Panc1 (cell line): ENCODE measurements around the gene ELOVL6. TPM values are rescaled to one million over a fixed set of nuclear protein-coding genes. Genes with fewer than 3 reads are reported as not detected.

Experiments used
- ATAC-seq: fragments of 200-7000 bp; cut with Tn5 transposase; 2 replicates; pipeline ENCODE4 v1.9.1; 2020; ENCODE audit warnings: mild to moderate bottlenecking, moderate library complexity
- Bru-seq: library from RNA; stranded (reverse); fragments of 400-500 nt; gene quantifications from one replicate; lab custom pipeline; 2021; lab: Mats Ljungman, UMichigan
- BruChase-seq, 2 experiments: library from RNA; stranded (reverse); fragments of 400-500 nt; gene quantifications; one replicate each; lab custom pipeline; 2021; lab: Mats Ljungman, UMichigan
- BruUV-seq: library from RNA; stranded (reverse); fragments of 400-500 nt; replicated peaks from 2 replicates; lab custom pipeline; 2021; lab: Mats Ljungman, UMichigan
- CTCF ChIA-PET: fragments of 300-600 bp; sonication (Branson Sonifier 250); formaldehyde crosslinking; loops from one replicate; lab custom pipeline; 2022; ENCODE audit warnings: antibody characterized with exemption; lab: Charles Lee
- POLR2A ChIA-PET: fragments of 300-600 bp; sonication (Branson Sonifier 250); formaldehyde crosslinking; loops from one replicate; lab custom pipeline; 2022; ENCODE audit warnings: antibody characterized with exemption; lab: Charles Lee
- DNase-seq: peaks from one replicate; pipeline ENCODE4 v3.0.0-alpha.2; 2010; ENCODE audit warnings: low read depth, low spot score
- H3K27ac ChIP-seq: 2 replicates; pipeline ENCODE4 v1.5.1; 2011; ENCODE audit warnings: mild to moderate bottlenecking, low read length, inconsistent platforms
- H3K27me3 ChIP-seq: fragments of 200-500 bp; sonication (Bioruptor generic); 2 replicates; pipeline ENCODE4 v1.6.0; 2014; ENCODE audit warnings: low read length, inconsistent platforms; ENCODE audit not compliant: control insufficient read depth, insufficient read depth
- H3K36me3 ChIP-seq: fragments of 200-500 bp; sonication (Bioruptor generic); 2 replicates; pipeline ENCODE4 v1.5.1; 2014; ENCODE audit warnings: inconsistent platforms, mild to moderate bottlenecking, low read length, moderate library complexity; ENCODE audit not compliant: control insufficient read depth, insufficient read depth
- H3K4me1 ChIP-seq: 2 replicates; pipeline ENCODE4 v1.5.1; 2011; ENCODE audit warnings: inconsistent platforms, mild to moderate bottlenecking, low read length, moderate library complexity; ENCODE audit not compliant: control insufficient read depth, insufficient read depth
- H3K4me3 ChIP-seq, 2 experiments: 2 replicates each; pipeline ENCODE4 v1.5.1; 2011 to 2012; ENCODE audit warnings: low read depth in 2 of 2, low read length in 2 of 2, mild to moderate bottlenecking in 2 of 2, inconsistent platforms in 1 of 2, moderate library complexity in 1 of 2
- H3K9me3 ChIP-seq: fragments of 200-500 bp; sonication (Bioruptor generic); 2 replicates; pipeline ENCODE4 v1.5.1; 2014; ENCODE audit warnings: low read depth, mild to moderate bottlenecking, inconsistent platforms, low read length, moderate library complexity; ENCODE audit not compliant: control insufficient read depth, insufficient read depth
- CTCF ChIP-seq: fragments of 450-650 bp; IDR thresholded peaks from 2 replicates; pipeline ENCODE4 v1.5.1; 2017; ENCODE audit warnings: mild to moderate bottlenecking
- POLR2AphosphoS5 ChIP-seq: IDR thresholded peaks from 2 replicates; pipeline ENCODE4 v1.6.1; 2012; ENCODE audit warnings: mild to moderate bottlenecking, low read depth, low read length, moderate library complexity
- SIN3A ChIP-seq: IDR thresholded peaks from 2 replicates; pipeline ENCODE4 v1.6.1; 2012; ENCODE audit warnings: low read depth, mild to moderate bottlenecking, low read length, moderate library complexity, borderline replicate concordance; ENCODE audit not compliant: insufficient read depth
- TCF7L2 ChIP-seq: IDR thresholded peaks from 2 replicates; pipeline ENCODE4 v1.6.1; 2011; ENCODE audit warnings: mild to moderate bottlenecking, low read depth, low read length, inconsistent platforms
- in situ Hi-C: cut with HindIII; loops from 2 replicates; pipeline ENCODE4 v1.10.0; 2016; ENCODE audit warnings: low sequenced_read_pairs, low pct_unique_long_range_greater_than_20kb
- intact Hi-C: fragments of 100-400 bp; cut with micrococcal nuclease; formaldehyde crosslinking; loops from one replicate; pipeline ENCODE4 v1.10.0; 2022; ENCODE audit not compliant: unreplicated experiment
- long read RNA-seq: library from polyadenylated mRNA; unstranded; transcript quantifications from one replicate; pipeline ENCODE4 v2.0.0, GENCODE V29; 2021; ENCODE audit not compliant: unreplicated experiment
- polyA plus RNA-seq: library from polyadenylated mRNA; unstranded; fragments of >200 nt; gene quantifications from one replicate; pipeline ENCODE4 v1.2.1, GENCODE V29; 2012; ENCODE audit warnings: missing spikeins; ENCODE audit not compliant: insufficient read length
- total RNA-seq: library from RNA; stranded (reverse); gene quantifications from one replicate; pipeline ENCODE4 v1.2.1, GENCODE V29; 2021; ENCODE audit not compliant: unreplicated experiment
- TF ChIP-seq, protein P1 (sequence below), 2 experiments: IDR thresholded peaks; 2 replicates each; pipeline ENCODE4 v1.6.1; 2011 to 2012; ENCODE audit warnings: low read depth in 2 of 2, control low read depth in 1 of 2, low read length in 1 of 2, mild to moderate bottlenecking in 1 of 2, moderate library complexity in 1 of 2; ENCODE audit not compliant: insufficient read depth in 1 of 2

ELOVL6 gene
- total RNA-seq: 0.54 TPM
- 0.84 TPM for polyA plus RNA-seq
- percentile 19 among the genes with signal in this experiment for Bru-seq, nascent RNA
- percentile 17 among the genes with signal in this experiment for BruChase-seq, experiment 1, labeled RNA remaining after a 2-hour chase
- percentile 20 among the genes with signal in this experiment for BruChase-seq, experiment 2, labeled RNA remaining after a 6-hour chase
- long read RNA-seq, full-length matches to known transcripts: 1 of 1 reads
- long read RNA-seq, partial matches to known transcripts: 0 of 1 reads
- long read RNA-seq, other reads (novel, unspliced or antisense): 0 of 1 reads

DNA sequence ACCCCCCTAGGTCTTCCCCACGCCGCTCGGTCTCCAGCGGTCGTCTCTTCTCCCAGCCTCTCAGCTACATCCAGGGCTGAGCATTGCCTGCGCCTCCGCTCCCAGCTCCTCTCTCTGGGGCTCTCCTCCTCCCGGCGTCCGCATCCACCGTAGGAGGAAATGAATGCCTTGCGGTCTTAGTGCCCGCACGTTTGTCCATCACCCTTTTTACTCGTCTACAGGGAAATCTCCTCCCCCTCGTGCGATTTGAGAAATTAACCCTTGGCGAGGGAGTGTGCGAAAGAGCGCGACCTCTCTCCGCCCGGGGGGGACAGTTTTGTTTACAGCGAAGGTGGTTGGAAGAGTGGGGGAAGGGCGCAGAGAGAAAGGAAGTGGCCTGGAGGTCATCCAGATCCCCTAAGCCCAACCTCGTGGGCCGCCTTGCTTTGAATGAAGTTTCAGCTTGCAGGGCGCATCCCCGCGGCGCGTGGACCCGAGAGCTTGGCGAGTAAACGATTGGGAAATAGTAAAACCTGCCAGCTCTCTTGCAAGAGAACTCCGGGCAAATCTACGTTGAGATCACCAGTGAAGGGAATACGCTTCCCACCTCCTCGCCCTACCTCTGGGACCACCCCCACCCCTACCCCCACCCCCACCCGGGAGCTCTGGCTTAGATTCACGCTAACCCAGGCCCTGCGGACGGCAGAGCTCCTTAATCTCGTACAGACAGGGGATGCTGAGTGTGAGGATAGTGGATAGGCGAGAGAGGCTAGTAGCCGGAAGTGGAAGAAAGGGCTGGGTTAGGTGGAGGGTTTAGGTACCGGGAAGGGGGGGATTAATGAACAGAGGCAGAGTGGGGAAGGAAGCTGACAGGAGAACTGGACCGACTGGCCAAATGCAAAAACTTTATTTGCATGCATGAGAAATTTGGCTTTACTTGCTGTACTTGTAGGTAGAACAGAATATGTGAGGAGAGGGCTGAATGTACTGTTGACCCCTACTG, at the start of gene ELOVL6:
TSS of gene ELOVL6 (minus strand) at position 181 of the 982 bp plus-strand sequence. CDS start 280 bp downstream, outside the sequence.
- H3K36me3 ChIP-seq: peaks cover 5% of the 10 kb centered on the region; the same call in 1 of the 2 replicates
- ChIA-PET POLR2A (no interaction called here), CTCF (interaction anchor here (0.6 kb wide), 1 partner anchor 195 kb away, joined by 3 read pairs; no protein-coding TSS in a partner anchor)
- TF ChIP-seq CTCF (no peak), TCF7L2 (no peak), SIN3A (no peak), POLR2AphosphoS5 (no peak)
- TF ChIP-seq, protein P1, sequence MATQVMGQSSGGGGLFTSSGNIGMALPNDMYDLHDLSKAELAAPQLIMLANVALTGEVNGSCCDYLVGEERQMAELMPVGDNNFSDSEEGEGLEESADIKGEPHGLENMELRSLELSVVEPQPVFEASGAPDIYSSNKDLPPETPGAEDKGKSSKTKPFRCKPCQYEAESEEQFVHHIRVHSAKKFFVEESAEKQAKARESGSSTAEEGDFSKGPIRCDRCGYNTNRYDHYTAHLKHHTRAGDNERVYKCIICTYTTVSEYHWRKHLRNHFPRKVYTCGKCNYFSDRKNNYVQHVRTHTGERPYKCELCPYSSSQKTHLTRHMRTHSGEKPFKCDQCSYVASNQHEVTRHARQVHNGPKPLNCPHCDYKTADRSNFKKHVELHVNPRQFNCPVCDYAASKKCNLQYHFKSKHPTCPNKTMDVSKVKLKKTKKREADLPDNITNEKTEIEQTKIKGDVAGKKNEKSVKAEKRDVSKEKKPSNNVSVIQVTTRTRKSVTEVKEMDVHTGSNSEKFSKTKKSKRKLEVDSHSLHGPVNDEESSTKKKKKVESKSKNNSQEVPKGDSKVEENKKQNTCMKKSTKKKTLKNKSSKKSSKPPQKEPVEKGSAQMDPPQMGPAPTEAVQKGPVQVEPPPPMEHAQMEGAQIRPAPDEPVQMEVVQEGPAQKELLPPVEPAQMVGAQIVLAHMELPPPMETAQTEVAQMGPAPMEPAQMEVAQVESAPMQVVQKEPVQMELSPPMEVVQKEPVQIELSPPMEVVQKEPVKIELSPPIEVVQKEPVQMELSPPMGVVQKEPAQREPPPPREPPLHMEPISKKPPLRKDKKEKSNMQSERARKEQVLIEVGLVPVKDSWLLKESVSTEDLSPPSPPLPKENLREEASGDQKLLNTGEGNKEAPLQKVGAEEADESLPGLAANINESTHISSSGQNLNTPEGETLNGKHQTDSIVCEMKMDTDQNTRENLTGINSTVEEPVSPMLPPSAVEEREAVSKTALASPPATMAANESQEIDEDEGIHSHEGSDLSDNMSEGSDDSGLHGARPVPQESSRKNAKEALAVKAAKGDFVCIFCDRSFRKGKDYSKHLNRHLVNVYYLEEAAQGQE (IDR thresholded peaks at IDR 0.05; ENCODE audit: insufficient read depth in 1 of 2, low read depth in 2 of 2, low read length in 1 of 2): no peak
- peak within 1 kb of the TSS; percentile 58 to 68 for H3K4me3 ChIP-seq
- no peaks in the 10 kb centered on the region for H3K27me3 ChIP-seq
- H3K4me1 ChIP-seq: no peaks in the 10 kb centered on the region; the same call in 1 of the 2 replicates
- no peaks in the 10 kb centered on the region for H3K9me3 ChIP-seq
- intact Hi-C loops: no loop called here
- H3K27ac ChIP-seq: no peak within 1 kb of the TSS
- no TSS peak for BruUV-seq
- ATAC-seq: peak; percentile 75
- in situ Hi-C loops: no loop called here
- DNase-seq: no peak

DNA sequence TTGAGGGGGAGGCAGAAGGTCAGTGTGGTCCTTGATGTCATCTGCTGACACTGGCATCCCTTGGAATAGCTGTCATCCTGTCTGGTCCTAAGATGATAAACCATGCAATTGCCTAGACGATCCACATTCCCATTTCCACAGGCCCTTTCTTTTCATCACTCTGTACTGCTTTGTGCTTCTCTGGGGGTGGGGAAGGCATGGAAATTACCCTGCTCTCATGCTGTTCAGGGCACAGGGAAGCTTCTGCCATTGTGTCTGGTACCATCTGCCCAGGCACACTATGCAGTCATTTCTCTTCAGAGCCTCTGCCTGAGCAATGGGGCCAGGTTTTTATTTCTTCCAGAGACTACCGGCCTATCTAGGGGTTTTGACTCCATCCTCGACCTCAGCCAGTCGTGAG, 49.7 kb upstream of the ELOVL6 start:
- H3K4me3 ChIP-seq: no peak overlapping the region
- TF ChIP-seq, protein P1 (IDR thresholded peaks at IDR 0.05; ENCODE audit: insufficient read depth in 1 of 2, low read depth in 2 of 2, low read length in 1 of 2): no peak
- TF ChIP-seq SIN3A: no peak
- TF ChIP-seq TCF7L2: no peak
- DNase-seq (no peak), ATAC-seq (no peak)
- no peaks in the 10 kb centered on the region for H3K4me1 ChIP-seq
- H3K9me3 ChIP-seq: no peaks in the 10 kb centered on the region
- intact Hi-C loops: no loop called here
- H3K27ac ChIP-seq: no peak overlapping the region
- POLR2A ChIA-PET: interaction anchor here (0.6 kb wide), 1 partner anchor 122 kb away, joined by 4 read pairs; no protein-coding TSS in a partner anchor
- in situ Hi-C loops: no loop called here
- no peaks in the 10 kb centered on the region for H3K27me3 ChIP-seq
- no peaks in the 10 kb centered on the region for H3K36me3 ChIP-seq
- no TSS peak for BruUV-seq
- CTCF ChIA-PET: no interaction called here
